ENCODE measurements around the gene FILIP1L. TPM values are rescaled to one million over a fixed set of nuclear protein-coding genes. Genes with fewer than 3 reads are reported as not detected.

Gene FILIP1L
- total RNA-seq, 1 donor from 2014 or later, result 0.15 TPM

- H3K9me3 ChIP-seq (ENCODE audit: low read depth), result no peaks in the 10 kb centered on the region
- H3K27me3 Mint-ChIP-seq (ENCODE audit: insufficient read depth, low read depth), result peaks cover 3% of the 10 kb centered on the region
- no peaks in the 10 kb centered on the region for H3K9me3 Mint-ChIP-seq
- TF ChIP-seq CTCF (IDR thresholded peaks at IDR 0.05), result no peak
- TF ChIP-seq EZH2phosphoT487 (IDR thresholded peaks at IDR 0.05), result no peak
- TF ChIP-seq EZH2 (IDR thresholded peaks at IDR 0.05), result no peak
- no peak overlapping the region for H3K4me3 ChIP-seq
- H4K20me1 ChIP-seq (ENCODE audit: low read depth), result no peaks in the 10 kb centered on the region
- H3F3A ChIP-seq (ENCODE audit: low read depth), result no peaks in the 10 kb centered on the region
- H3K36me3 Mint-ChIP-seq, result no peaks in the 10 kb centered on the region
- no peak overlapping the region for H2AFZ ChIP-seq (replicated peaks)
- no peak overlapping the region for H3K9ac ChIP-seq
- H3K4me2 ChIP-seq, result no peak overlapping the region
- no peak for DNase-seq (ENCODE audit: low spot score)
- no peaks in the 10 kb centered on the region for H3K79me2 ChIP-seq (ENCODE audit: low read depth)
- no peaks in the 10 kb centered on the region for H3K4me1 ChIP-seq
- no peaks in the 10 kb centered on the region for H3K36me3 ChIP-seq
- no peak overlapping the region for H3K27ac ChIP-seq
- no peaks in the 10 kb centered on the region for H3K27me3 ChIP-seq
- H3K4me1 Mint-ChIP-seq, result peaks cover 15% of the 10 kb centered on the region
- no peak overlapping the region for H3K4me3 Mint-ChIP-seq
- no peak overlapping the region for H3K27ac Mint-ChIP-seq
These were observed 148.5 kb downstream of the FILIP1L start for GRCh38 chr3:99965681-99966408.

GRCh38 chr3:99965077-99965476 is 149.2 kb downstream of the FILIP1L start:
- Histone ChIP-seq H2AFZ (replicated peaks) (no peak overlapping the region), H3K27ac (no peak overlapping the region), H3K9ac (no peak overlapping the region), H3K79me2 (ENCODE audit: low read depth) (no peaks in the 10 kb centered on the region), H4K20me1 (ENCODE audit: low read depth) (no peaks in the 10 kb centered on the region), H3K36me3 (no peaks in the 10 kb centered on the region), H3K4me2 (no peak overlapping the region), H3K4me3 (no peak overlapping the region), H3K27me3 (no peaks in the 10 kb centered on the region), H3K9me3 (ENCODE audit: low read depth) (no peaks in the 10 kb centered on the region), H3K4me1 (no peaks in the 10 kb centered on the region), H3F3A (ENCODE audit: low read depth) (no peaks in the 10 kb centered on the region)
- H3K36me3 Mint-ChIP-seq, result no peaks in the 10 kb centered on the region
- no peak overlapping the region for H3K27ac Mint-ChIP-seq
- H3K27me3 Mint-ChIP-seq (ENCODE audit: insufficient read depth, low read depth), result peaks cover 3% of the 10 kb centered on the region
- H3K9me3 Mint-ChIP-seq, result no peaks in the 10 kb centered on the region
- H3K4me3 Mint-ChIP-seq, result no peak overlapping the region
- TF ChIP-seq EZH2phosphoT487 (IDR thresholded peaks at IDR 0.05) (no peak), EZH2 (IDR thresholded peaks at IDR 0.05) (no peak), CTCF (IDR thresholded peaks at IDR 0.05) (no peak)
- DNase-seq (ENCODE audit: low spot score), result no peak
- peaks cover 15% of the 10 kb centered on the region for H3K4me1 Mint-ChIP-seq

- Histone ChIP-seq H3K27me3 (no peaks in the 10 kb centered on the region), H3K4me2 (no peak overlapping the region), H2AFZ (replicated peaks) (no peak overlapping the region), H3K9ac (no peak overlapping the region), H3K27ac (no peak overlapping the region), H3K79me2 (ENCODE audit: low read depth) (no peaks in the 10 kb centered on the region), H3K9me3 (ENCODE audit: low read depth) (no peaks in the 10 kb centered on the region), H4K20me1 (ENCODE audit: low read depth) (no peaks in the 10 kb centered on the region), H3F3A (ENCODE audit: low read depth) (no peaks in the 10 kb centered on the region), H3K36me3 (no peaks in the 10 kb centered on the region), H3K4me1 (peaks cover 4% of the 10 kb centered on the region), H3K4me3 (no peak overlapping the region)
- no peaks in the 10 kb centered on the region for H3K9me3 Mint-ChIP-seq
- H3K36me3 Mint-ChIP-seq, result peaks cover 3% of the 10 kb centered on the region
- H3K4me3 Mint-ChIP-seq, result no peak overlapping the region
- no peak overlapping the region for H3K27ac Mint-ChIP-seq
- H3K27me3 Mint-ChIP-seq (ENCODE audit: insufficient read depth, low read depth), result peaks cover 3% of the 10 kb centered on the region
- TF ChIP-seq CTCF (IDR thresholded peaks at IDR 0.05) (no peak), EZH2phosphoT487 (IDR thresholded peaks at IDR 0.05) (no peak), EZH2 (IDR thresholded peaks at IDR 0.05) (no peak)
- H3K4me1 Mint-ChIP-seq, result peaks cover 5% of the 10 kb centered on the region
- DNase-seq (ENCODE audit: low spot score), result no peak
These were observed 151.6 kb downstream of the FILIP1L start for GRCh38 chr3:99962703-99963102.
